ENCODE measurements around the gene TRUB2. TPM values are rescaled to one million over a fixed set of nuclear protein-coding genes. Genes with fewer than 3 reads are reported as not detected.

The TRUB2 gene
- total and polyA plus RNA-seq, 2 of the 8 experiments (the other 6 are each of a cell fraction or from before 2014, with no cell fraction given) = 20.7 to 37.8 TPM

- TF ChIP-seq CHD7 (IDR thresholded peaks at IDR 0.05; ENCODE audit: insufficient replicate concordance, low read length) (no peak), TAF1 (IDR thresholded peaks at IDR 0.05; ENCODE audit: low read depth, low read length) (no peak), HDAC6 (IDR thresholded peaks at IDR 0.05; ENCODE audit: low read depth, low read length) (no peak), SUZ12 (IDR thresholded peaks at IDR 0.05; ENCODE audit: low read length) (no peak), E2F6 (IDR thresholded peaks at IDR 0.05) (no peak), HDAC2 (IDR thresholded peaks at IDR 0.05; ENCODE audit: borderline replicate concordance in 1 of 2, low read depth in 2 of 2, low read length in 2 of 2) (no peak)
Measured at GRCh38 chr9:128362774-128363173, 40.5 kb upstream of the TRUB2 start (continued).
